ENCODE data around the gene RSPO3.

- TF ChIP-seq EZH2phosphoT487 (IDR thresholded peaks at IDR 0.05; ENCODE audit: insufficient read depth, low read depth), result no peak
- no peak for TF ChIP-seq EZH2 (IDR thresholded peaks at IDR 0.05; ENCODE audit: insufficient read depth, poor library complexity, severe bottlenecking)
Measured at GRCh38 chr6:127117979-127118297, 533 bp upstream of the RSPO3 start.

Measured in GM23248 (cell line).